Chondrocyte (in vitro differentiated cells): ENCODE results near the gene OR2AG1. TPM values are rescaled to one million over a fixed set of nuclear protein-coding genes. Genes with fewer than 3 reads are reported as not detected.

Source experiments
- DNase-seq: peaks from one replicate; pipeline ENCODE4 v3.0.0; 2021; ENCODE audit warnings: mixed read lengths, low spot score
- H3K27ac Mint-ChIP-seq: one replicate; pipeline ENCODE4 v1.8.0; 2021; ENCODE audit warnings: mild to moderate bottlenecking, moderate library complexity, mixed read lengths; ENCODE audit not compliant: unreplicated experiment
- H3K27me3 Mint-ChIP-seq: 2 replicates; pipeline ENCODE4 v1.8.0; 2021; ENCODE audit warnings: low read depth, mixed read lengths
- H3K36me3 Mint-ChIP-seq: 2 replicates; pipeline ENCODE4 v1.8.0; 2021; ENCODE audit warnings: low read depth, mixed read lengths
- H3K4me1 Mint-ChIP-seq: 2 replicates; pipeline ENCODE4 v1.8.0; 2021; ENCODE audit warnings: low read depth, mild to moderate bottlenecking, mixed read lengths
- H3K4me3 Mint-ChIP-seq: one replicate; pipeline ENCODE4 v1.8.0; 2021; ENCODE audit warnings: mild to moderate bottlenecking, moderate library complexity, mixed read lengths; ENCODE audit not compliant: unreplicated experiment
- H3K9me3 Mint-ChIP-seq: 2 replicates; pipeline ENCODE4 v1.8.0; 2021; ENCODE audit warnings: low read depth, mixed read lengths
- CTCF ChIP-seq: fragments of 200-600 bp; sonication (generic); IDR thresholded peaks from 2 replicates; pipeline ENCODE4 v1.5.0; 2021; ENCODE audit warnings: antibody characterized with exemption, mild to moderate bottlenecking, moderate library complexity
- total RNA-seq: library from RNA; stranded (reverse); gene quantifications from 3 replicates; pipeline ENCODE4 v1.2.1, GENCODE V29; 2021

The OR2AG1 gene
- total RNA-seq, 1 donor from 2014 or later, result not detected

GRCh38 chr11:6746086-6746618, 36.7 kb upstream of the OR2AG1 start:
- Mint-ChIP-seq H3K4me1 (no peaks in the 10 kb centered on the region), H3K27ac (no peak overlapping the region), H3K27me3 (peaks cover 13% of the 10 kb centered on the region), H3K4me3 (no peak overlapping the region), H3K9me3 (no peaks in the 10 kb centered on the region), H3K36me3 (no peaks in the 10 kb centered on the region)
- no peak for TF ChIP-seq CTCF
- DNase-seq, result no peak

GRCh38 chr11:6746626-6747025, 36.2 kb upstream of the OR2AG1 start:
- H3K4me1 Mint-ChIP-seq, result no peaks in the 10 kb centered on the region
- H3K36me3 Mint-ChIP-seq, result no peaks in the 10 kb centered on the region
- no peak overlapping the region for H3K27ac Mint-ChIP-seq

GRCh38 chr11:6747097-6747668, 35.6 kb upstream of the OR2AG1 start:
- no peaks in the 10 kb centered on the region for H3K4me1 Mint-ChIP-seq
- H3K9me3 Mint-ChIP-seq, result no peaks in the 10 kb centered on the region
- H3K27me3 Mint-ChIP-seq, result peaks cover 7% of the 10 kb centered on the region
- no peak for TF ChIP-seq CTCF
- DNase-seq, result no peak
- H3K27ac Mint-ChIP-seq, result no peak overlapping the region
- no peak overlapping the region for H3K4me3 Mint-ChIP-seq
- H3K36me3 Mint-ChIP-seq, result no peaks in the 10 kb centered on the region

More at GRCh38 chr11:6746626-6747025, 36.2 kb upstream of the OR2AG1 start:
- Mint-ChIP-seq H3K27me3 (peaks cover 13% of the 10 kb centered on the region), H3K9me3 (no peaks in the 10 kb centered on the region), H3K4me3 (no peak overlapping the region)
- DNase-seq, result no peak
- TF ChIP-seq CTCF, result no peak

- TF ChIP-seq CTCF, result peak; percentile 88
- H3K4me3 Mint-ChIP-seq, result no peak overlapping the region
- no peak for DNase-seq
Measured at GRCh38 chr11:6755303-6755952, 27.4 kb upstream of the OR2AG1 start.

GRCh38 chr11:6755953-6756347, 26.9 kb upstream of the OR2AG1 start:
- no peaks in the 10 kb centered on the region for H3K4me1 Mint-ChIP-seq
- H3K27ac Mint-ChIP-seq, result no peak overlapping the region

More at GRCh38 chr11:6755303-6755952, 27.4 kb upstream of the OR2AG1 start:
- Mint-ChIP-seq H3K27me3 (peaks cover under 1% of the 10 kb centered on the region), H3K36me3 (no peaks in the 10 kb centered on the region), H3K9me3 (no peaks in the 10 kb centered on the region), H3K4me1 (no peaks in the 10 kb centered on the region), H3K27ac (no peak overlapping the region)

More at GRCh38 chr11:6755953-6756347, 26.9 kb upstream of the OR2AG1 start:
- no peak for TF ChIP-seq CTCF
- H3K4me3 Mint-ChIP-seq, result no peak overlapping the region
- no peaks in the 10 kb centered on the region for H3K9me3 Mint-ChIP-seq
- no peaks in the 10 kb centered on the region for H3K36me3 Mint-ChIP-seq
- no peak for DNase-seq
- peaks cover 2% of the 10 kb centered on the region for H3K27me3 Mint-ChIP-seq
